Glutamatergic neuron (in vitro differentiated cells): ENCODE measurements around the gene CACNA1H. TPM values are rescaled to one million over a fixed set of nuclear protein-coding genes. Genes with fewer than 3 reads are reported as not detected.

Experiments
- DNase-seq: peaks from one replicate; pipeline ENCODE4 v3.0.0; 2022
- H3K27ac Mint-ChIP-seq: one replicate; pipeline ENCODE4 v1.8.0; 2020; ENCODE audit warnings: mild to moderate bottlenecking, mixed read lengths, inconsistent platforms; ENCODE audit not compliant: unreplicated experiment
- H3K27me3 Mint-ChIP-seq: one replicate; pipeline ENCODE4 v1.8.0; 2020; ENCODE audit warnings: mild to moderate bottlenecking, moderate library complexity, mixed read lengths, inconsistent platforms; ENCODE audit not compliant: unreplicated experiment
- H3K36me3 Mint-ChIP-seq: one replicate; pipeline ENCODE4 v1.8.0; 2020; ENCODE audit warnings: mild to moderate bottlenecking, mixed read lengths, inconsistent platforms; ENCODE audit not compliant: unreplicated experiment
- H3K4me1 Mint-ChIP-seq: one replicate; pipeline ENCODE4 v1.8.0; 2020; ENCODE audit warnings: mild to moderate bottlenecking, low read depth, mixed read lengths, inconsistent platforms; ENCODE audit not compliant: unreplicated experiment
- H3K4me3 Mint-ChIP-seq: one replicate; pipeline ENCODE4 v1.8.0; 2020; ENCODE audit warnings: mild to moderate bottlenecking, mixed read lengths, inconsistent platforms; ENCODE audit not compliant: unreplicated experiment
- H3K9me3 Mint-ChIP-seq: one replicate; pipeline ENCODE4 v1.8.0; 2020; ENCODE audit warnings: mild to moderate bottlenecking, moderate library complexity, mixed read lengths, inconsistent platforms; ENCODE audit not compliant: unreplicated experiment
- CTCF ChIP-seq: fragments of 200-600 bp; sonication (generic); IDR thresholded peaks from one replicate; pipeline ENCODE4 v1.5.0; 2021; ENCODE audit not compliant: partially characterized antibody, unreplicated experiment
- total RNA-seq: library from RNA; stranded (reverse); fragmentation: NEBNext Ultra II Directional; extraction: Animal tissue kit (Norgen Biotek cat#: 25700); gene quantifications from one replicate; pipeline ENCODE4 v1.2.1, GENCODE V29; 2021; ENCODE audit not compliant: unreplicated experiment

CACNA1H gene
- total RNA-seq, 1 donor from 2014 or later: 161 TPM

- peaks cover 8% of the 10 kb centered on the region for H3K27me3 Mint-ChIP-seq
- TF ChIP-seq CTCF: no peak
- no peaks in the 10 kb centered on the region for H3K36me3 Mint-ChIP-seq
- no peak overlapping the region for H3K27ac Mint-ChIP-seq
- H3K9me3 Mint-ChIP-seq: peaks cover under 1% of the 10 kb centered on the region
- H3K4me1 Mint-ChIP-seq: peaks cover 2% of the 10 kb centered on the region
- no peak overlapping the region for H3K4me3 Mint-ChIP-seq
- no peak for DNase-seq
Observed at GRCh38 chr16:1256874-1257322, 104.0 kb downstream of the CACNA1H start.

GRCh38 chr16:1257561-1258224, 104.8 kb downstream of the CACNA1H start:
- H3K9me3 Mint-ChIP-seq: peaks cover 2% of the 10 kb centered on the region
- H3K4me1 Mint-ChIP-seq: peaks cover 2% of the 10 kb centered on the region
- DNase-seq: no peak
- H3K4me3 Mint-ChIP-seq: no peak overlapping the region
- H3K27me3 Mint-ChIP-seq: peaks cover 13% of the 10 kb centered on the region
- no peak for TF ChIP-seq CTCF
- no peak overlapping the region for H3K27ac Mint-ChIP-seq
- H3K36me3 Mint-ChIP-seq: no peaks in the 10 kb centered on the region

- Mint-ChIP-seq H3K9me3 (peaks cover 2% of the 10 kb centered on the region), H3K27me3 (peaks cover 13% of the 10 kb centered on the region), H3K27ac (no peak overlapping the region), H3K4me3 (no peak overlapping the region), H3K36me3 (no peaks in the 10 kb centered on the region), H3K4me1 (peaks cover 2% of the 10 kb centered on the region)
- TF ChIP-seq CTCF: no peak
- no peak for DNase-seq
Observed at GRCh38 chr16:1258225-1258600, 105.3 kb downstream of the CACNA1H start.

GRCh38 chr16:1258906-1259759, 106.2 kb downstream of the CACNA1H start:
- no peak for TF ChIP-seq CTCF
- no peak for DNase-seq
- Mint-ChIP-seq H3K36me3 (no peaks in the 10 kb centered on the region), H3K27me3 (peaks cover 13% of the 10 kb centered on the region), H3K9me3 (peaks cover 2% of the 10 kb centered on the region), H3K4me1 (peaks cover 2% of the 10 kb centered on the region), H3K4me3 (no peak overlapping the region), H3K27ac (no peak overlapping the region)

GRCh38 chr16:1259760-1260068, 106.8 kb downstream of the CACNA1H start:
- H3K36me3 Mint-ChIP-seq: no peaks in the 10 kb centered on the region
- DNase-seq: no peak
- peaks cover 6% of the 10 kb centered on the region for H3K4me1 Mint-ChIP-seq
- peaks cover 4% of the 10 kb centered on the region for H3K9me3 Mint-ChIP-seq
- H3K27ac Mint-ChIP-seq: no peak overlapping the region
- no peak overlapping the region for H3K4me3 Mint-ChIP-seq
- peaks cover 17% of the 10 kb centered on the region for H3K27me3 Mint-ChIP-seq
- TF ChIP-seq CTCF: no peak
